Thoracic aorta (tissue), 2 donors: ENCODE results near the gene ZNF740. TPM values are rescaled to one million over a fixed set of nuclear protein-coding genes. Genes with fewer than 3 reads are reported as not detected.

ENCODE experiments used
- ATAC-seq: fragments of 150-250 bp; one replicate; pipeline ENCODE4 v1.8.0; 2017; ENCODE audit warnings: low read depth; ENCODE audit not compliant: insufficient number of reproducible peaks, low FRiP score
- DNase-seq: peaks from one replicate; pipeline ENCODE4 v3.0.0-alpha.2; 2020; ENCODE audit warnings: low spot score
- H3K27ac ChIP-seq, 2 donors: fragments of 200-600 bp; sonication (generic); 1 replicate in 1 of 2; 2 replicates in 1 of 2; pipeline ENCODE4 v1.5.1; 2016; ENCODE audit warnings: mild to moderate bottlenecking in 2 of 2, moderate library complexity in 2 of 2
- H3K27me3 ChIP-seq: fragments of 200-600 bp; sonication (generic); replicated peaks from 2 replicates; pipeline ENCODE4 v1.6.0; 2016; ENCODE audit warnings: mild to moderate bottlenecking; ENCODE audit not compliant: insufficient read depth
- H3K36me3 ChIP-seq: fragments of 200-600 bp; sonication (generic); one replicate; pipeline ENCODE4 v1.5.1; 2016
- H3K4me1 ChIP-seq, 2 donors: fragments of 200-600 bp; sonication (generic); 1 replicate in 1 of 2; 2 replicates in 1 of 2; pipeline versions ENCODE4 v1.5.1 to v1.6.0; 2016; ENCODE audit warnings: low read depth in 2 of 2, mild to moderate bottlenecking in 1 of 2; ENCODE audit not compliant: control insufficient read depth in 1 of 2
- H3K4me3 ChIP-seq: fragments of 200-600 bp; sonication (generic); 2 replicates; pipeline ENCODE4 v1.5.1; 2016; ENCODE audit warnings: mild to moderate bottlenecking
- H3K9me3 ChIP-seq: fragments of 200-600 bp; sonication (generic); 2 replicates; pipeline ENCODE4 v1.5.1; 2016
- CTCF ChIP-seq: fragments of 200-600 bp; sonication (generic); IDR thresholded peaks from one replicate; pipeline ENCODE4 v1.5.1; 2019; ENCODE audit warnings: antibody characterized with exemption
- total RNA-seq, 2 donors: library from RNA; depleted of rRNA; stranded (reverse); fragments of >200 nt; gene quantifications; one replicate each; pipeline versions ENCODE4 v1.1.0 to v1.2.3, GENCODE V29; 2016

ZNF740 gene
- total RNA-seq, 2 donors from 2014 or later: 22.2 to 28.4 TPM

DNA sequence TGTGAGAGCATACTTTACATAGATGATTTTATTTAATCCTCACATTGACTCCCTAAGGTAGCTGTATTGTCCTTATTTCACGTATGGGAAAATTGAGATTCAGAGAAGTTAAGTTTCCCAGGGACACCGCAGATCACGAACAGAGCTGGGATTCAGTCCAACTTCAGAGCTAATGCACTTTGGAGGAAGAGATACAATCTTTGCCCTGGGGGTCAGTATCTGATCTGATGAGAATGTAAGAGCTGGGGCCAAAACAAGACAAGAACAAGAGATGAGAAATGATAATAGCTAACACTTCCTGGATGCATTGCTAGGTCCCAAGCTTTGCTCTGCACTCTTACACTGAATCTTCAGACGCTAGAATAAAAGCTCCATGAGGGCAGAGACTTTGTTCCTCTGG is 6.2 kb downstream of the ZNF740 start:
- ATAC-seq: no peak
- H3K4me3 ChIP-seq: no peak overlapping the region
- H3K36me3 ChIP-seq: peaks cover 41% of the 10 kb centered on the region
- TF ChIP-seq CTCF: no peak
- no peaks in the 10 kb centered on the region for H3K9me3 ChIP-seq
- no peak overlapping the region for H3K27ac ChIP-seq
- H3K27me3 ChIP-seq: no peaks in the 10 kb centered on the region
- peaks cover 23 to 43% of the 10 kb centered on the region in 2 donors for H3K4me1 ChIP-seq
- DNase-seq: no peak

DNA sequence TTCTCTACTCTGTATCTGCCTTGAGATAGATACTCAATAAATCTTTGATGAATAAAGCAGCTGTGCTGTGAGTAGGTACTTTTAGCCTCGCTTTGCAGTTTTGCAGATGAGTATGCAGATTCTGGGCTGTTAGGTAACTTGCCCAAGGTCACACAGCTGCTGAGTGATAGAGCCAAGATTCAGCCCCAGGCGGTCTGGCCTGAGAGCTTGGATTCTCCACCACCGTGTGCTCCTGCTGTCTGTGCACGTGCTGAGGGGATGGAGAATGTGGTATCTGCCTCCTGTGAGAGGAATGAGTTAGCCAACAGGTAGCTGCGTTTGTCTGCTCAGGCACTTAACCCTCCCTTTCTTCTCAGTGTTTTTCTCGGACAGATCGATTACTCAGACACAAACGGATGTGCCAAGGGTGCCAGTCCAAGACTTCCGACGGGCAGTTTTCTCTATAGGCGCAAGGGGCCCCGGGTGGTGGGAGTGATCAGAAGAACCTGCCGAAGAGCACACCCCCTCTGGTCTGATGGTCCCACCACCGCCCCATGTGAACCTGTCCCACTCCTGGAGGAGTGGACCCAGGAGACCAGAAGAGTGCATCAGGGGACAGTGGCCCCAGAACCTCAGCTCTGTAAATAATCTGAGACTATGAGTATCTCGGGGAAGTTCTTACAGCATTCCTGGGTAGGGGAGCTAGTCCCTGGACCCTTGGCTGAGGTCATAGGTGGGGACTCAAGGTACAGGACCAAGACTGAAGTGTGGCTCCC is 6.8 kb downstream of the ZNF740 start:
- H3K27ac ChIP-seq: no peak overlapping the region
- peaks cover 41% of the 10 kb centered on the region for H3K36me3 ChIP-seq
- H3K4me1 ChIP-seq: peaks cover 17 to 37% of the 10 kb centered on the region in 2 donors
- no peak overlapping the region for H3K4me3 ChIP-seq
- DNase-seq (no peak), ATAC-seq (no peak)
- TF ChIP-seq CTCF: no peak
- no peaks in the 10 kb centered on the region for H3K9me3 ChIP-seq
- no peaks in the 10 kb centered on the region for H3K27me3 ChIP-seq

GRCh38 chr12:53190108-53190729 is 9.7 kb downstream of the ZNF740 start:
- DNase-seq: no peak
- peak; percentile 49 for ATAC-seq
- Histone ChIP-seq H3K4me1 (peaks cover 0 to 8% of the 10 kb centered on the region in 2 donors), H3K27me3 (no peaks in the 10 kb centered on the region), H3K9me3 (no peaks in the 10 kb centered on the region), H3K36me3 (peaks cover 32% of the 10 kb centered on the region), H3K4me3 (no peak overlapping the region), H3K27ac (peak overlapping the region in 1 of 2 donors; percentile 7)
- peak; percentile 84 for TF ChIP-seq CTCF

DNA sequence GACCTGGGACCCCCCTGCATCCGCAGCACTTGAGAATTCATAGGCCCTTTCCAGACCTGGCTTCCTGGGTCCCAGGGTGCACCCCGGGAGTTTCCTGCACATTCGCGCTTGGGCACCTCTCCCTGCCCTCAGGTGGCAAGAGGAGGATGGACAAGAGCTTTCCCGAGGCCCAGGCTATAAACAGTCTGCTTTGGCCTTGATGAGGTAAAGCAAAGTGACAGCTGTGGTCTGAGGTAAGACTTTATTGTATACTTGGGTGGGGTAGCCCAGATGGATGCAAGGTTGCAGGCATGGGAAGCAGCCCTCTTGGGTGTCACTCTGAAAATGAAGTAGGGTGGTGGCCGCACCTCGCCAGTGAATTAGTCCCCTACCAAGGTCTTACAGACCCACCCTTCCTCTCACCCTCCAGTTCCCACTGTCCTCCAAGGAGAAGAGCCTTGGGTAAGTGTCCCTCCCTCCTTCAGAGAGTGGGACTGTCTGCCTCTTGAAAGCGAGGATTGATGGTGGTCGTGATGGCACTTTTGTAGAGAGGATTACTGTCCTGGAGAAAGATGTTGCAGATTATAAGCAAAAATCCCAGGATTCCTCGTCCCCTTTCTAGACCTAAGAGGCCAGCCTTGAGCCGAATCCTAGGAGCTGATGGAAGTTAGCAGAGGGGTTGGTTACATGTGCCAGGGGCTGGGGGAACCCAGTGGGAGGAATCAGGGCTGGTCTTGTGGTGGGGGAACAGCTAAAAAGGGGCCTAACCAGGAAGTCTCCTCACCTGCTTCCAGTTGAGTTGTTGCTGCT is 10.8 kb downstream of the ZNF740 start:
- Histone ChIP-seq H3K36me3 (peaks cover 21% of the 10 kb centered on the region), H3K4me1 (peaks cover 0 to 6% of the 10 kb centered on the region in 2 donors), H3K27ac (no peak overlapping the region), H3K4me3 (no peak overlapping the region), H3K9me3 (no peaks in the 10 kb centered on the region), H3K27me3 (no peaks in the 10 kb centered on the region)
- DNase-seq (no peak), ATAC-seq (no peak)
- no peak for TF ChIP-seq CTCF
